Activated naive CD8-positive, alpha-beta T cell treated with anti-CD3 and anti-CD28 coated beads, Interleukin-2, amount 50 U/mL, for 24 hours (primary cell): ENCODE results near the gene FAM240A.

Source experiments
- ATAC-seq: fragments of 150-1000 bp; cut with Tn5 transposase; one replicate; pipeline ENCODE4 v1.10.0; 2021
- DNase-seq: peaks from one replicate; pipeline ENCODE4 v3.0.0; 2021
- H3K27ac Mint-ChIP-seq: one replicate; pipeline ENCODE4 v1.8.0; 2021; ENCODE audit warnings: mild to moderate bottlenecking, mixed read lengths
- H3K27me3 Mint-ChIP-seq: one replicate; pipeline ENCODE4 v1.8.0; 2021; ENCODE audit warnings: mixed read lengths
- H3K36me3 Mint-ChIP-seq: one replicate; pipeline ENCODE4 v1.8.0; 2021; ENCODE audit warnings: low read depth, mixed read lengths
- H3K4me1 Mint-ChIP-seq: one replicate; pipeline ENCODE4 v1.8.0; 2021; ENCODE audit warnings: mixed read lengths
- H3K4me3 Mint-ChIP-seq: one replicate; pipeline ENCODE4 v1.8.0; 2021; ENCODE audit warnings: mild to moderate bottlenecking, moderate library complexity, mixed read lengths
- H3K9me3 Mint-ChIP-seq: one replicate; pipeline ENCODE4 v1.8.0; 2021; ENCODE audit warnings: mixed read lengths

The FAM240A gene

GRCh38 chr3:46604127-46604526 lies 8.2 kb upstream of the FAM240A start:
- H3K9me3 Mint-ChIP-seq = no peaks in the 10 kb centered on the region
- no peaks in the 10 kb centered on the region for H3K27me3 Mint-ChIP-seq
- H3K4me3 Mint-ChIP-seq = no peak overlapping the region
- H3K36me3 Mint-ChIP-seq = no peaks in the 10 kb centered on the region
- H3K4me1 Mint-ChIP-seq = no peaks in the 10 kb centered on the region
- no peak overlapping the region for H3K27ac Mint-ChIP-seq
- DNase-seq (no peak), ATAC-seq (no peak)

GRCh38 chr3:46607603-46608028 lies 4.7 kb upstream of the FAM240A start:
- Mint-ChIP-seq H3K9me3 (no peaks in the 10 kb centered on the region), H3K27ac (no peak overlapping the region), H3K27me3 (peaks cover 2% of the 10 kb centered on the region), H3K4me1 (no peaks in the 10 kb centered on the region), H3K4me3 (no peak overlapping the region), H3K36me3 (no peaks in the 10 kb centered on the region)
- DNase-seq (no peak), ATAC-seq (no peak)

DNA sequence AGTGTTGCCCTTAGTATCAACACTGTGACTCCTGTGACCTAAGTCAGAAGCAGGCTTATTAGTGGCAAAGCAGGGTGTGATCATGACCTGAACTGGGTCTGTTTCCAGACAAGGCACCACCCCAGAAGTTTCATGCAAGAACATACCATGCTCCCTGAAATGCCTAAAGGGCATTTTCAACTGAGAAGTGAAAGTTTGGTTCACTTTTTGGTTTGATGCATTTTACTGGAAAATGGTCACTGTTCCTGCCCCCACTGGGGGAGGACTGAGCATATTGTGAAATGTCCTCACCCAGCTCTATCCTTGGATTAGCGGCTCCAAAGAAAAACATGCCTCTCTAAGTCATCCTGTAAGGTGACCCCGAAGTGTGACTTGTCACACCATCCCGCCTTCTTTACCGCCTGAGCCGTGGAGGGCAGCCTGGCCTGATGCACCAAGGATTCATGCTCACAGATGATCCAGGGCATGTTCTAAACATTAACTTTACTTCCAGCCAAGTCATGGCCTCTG lies 3.1 kb upstream of the FAM240A start:
- no peak for DNase-seq
- Mint-ChIP-seq H3K36me3 (no peaks in the 10 kb centered on the region), H3K27ac (no peak overlapping the region), H3K4me1 (no peaks in the 10 kb centered on the region), H3K27me3 (peaks cover 2% of the 10 kb centered on the region), H3K9me3 (no peaks in the 10 kb centered on the region), H3K4me3 (no peak overlapping the region)
- no peak for ATAC-seq

- no peak for ATAC-seq
- no peak overlapping the region for H3K27ac Mint-ChIP-seq
- DNase-seq = no peak
- no peaks in the 10 kb centered on the region for H3K9me3 Mint-ChIP-seq
- H3K4me1 Mint-ChIP-seq = no peaks in the 10 kb centered on the region
- peaks cover 2% of the 10 kb centered on the region for H3K27me3 Mint-ChIP-seq
- no peaks in the 10 kb centered on the region for H3K36me3 Mint-ChIP-seq
- no peak overlapping the region for H3K4me3 Mint-ChIP-seq
Measured at GRCh38 chr3:46609944-46610722, 2.2 kb upstream of the FAM240A start.

GRCh38 chr3:46613313-46614005 lies 1.1 kb downstream of the FAM240A start:
- ATAC-seq (no peak), DNase-seq (no peak)
- Mint-ChIP-seq H3K27ac (no peak overlapping the region), H3K27me3 (peaks cover 5% of the 10 kb centered on the region), H3K4me3 (no peak overlapping the region), H3K36me3 (no peaks in the 10 kb centered on the region), H3K9me3 (no peaks in the 10 kb centered on the region), H3K4me1 (no peaks in the 10 kb centered on the region)

DNA sequence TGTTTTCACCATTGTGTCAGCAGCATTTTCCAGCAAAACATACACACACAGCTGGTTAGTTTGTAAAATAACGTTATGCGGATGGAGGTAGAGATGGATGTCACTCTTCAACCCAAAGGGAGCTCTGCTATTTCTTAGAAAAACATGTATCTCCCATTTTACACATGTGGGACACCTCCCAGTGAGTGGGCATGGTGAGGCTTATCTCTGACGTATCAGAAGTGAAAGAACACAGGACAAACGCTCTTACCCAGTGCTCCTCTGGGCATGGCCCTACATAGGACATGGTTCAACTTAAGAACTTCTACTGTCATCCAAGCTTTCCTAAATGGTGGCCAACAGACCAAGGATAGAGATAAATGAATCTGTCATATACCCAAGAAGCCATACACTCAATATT lies 2.1 kb downstream of the FAM240A start:
- H3K27me3 Mint-ChIP-seq = peaks cover 10% of the 10 kb centered on the region
- ATAC-seq (no peak), DNase-seq (no peak)
- no peaks in the 10 kb centered on the region for H3K36me3 Mint-ChIP-seq
- no peak overlapping the region for H3K4me3 Mint-ChIP-seq
- H3K4me1 Mint-ChIP-seq = no peaks in the 10 kb centered on the region
- no peak overlapping the region for H3K27ac Mint-ChIP-seq
- H3K9me3 Mint-ChIP-seq = no peaks in the 10 kb centered on the region

GRCh38 chr3:46615050-46615775 lies 2.9 kb downstream of the FAM240A start:
- H3K27me3 Mint-ChIP-seq = peaks cover 14% of the 10 kb centered on the region
- H3K9me3 Mint-ChIP-seq = no peaks in the 10 kb centered on the region
- H3K36me3 Mint-ChIP-seq = no peaks in the 10 kb centered on the region
- no peaks in the 10 kb centered on the region for H3K4me1 Mint-ChIP-seq
- H3K27ac Mint-ChIP-seq = no peak overlapping the region
- H3K4me3 Mint-ChIP-seq = no peak overlapping the region
- no peak for ATAC-seq
- DNase-seq = no peak

DNA sequence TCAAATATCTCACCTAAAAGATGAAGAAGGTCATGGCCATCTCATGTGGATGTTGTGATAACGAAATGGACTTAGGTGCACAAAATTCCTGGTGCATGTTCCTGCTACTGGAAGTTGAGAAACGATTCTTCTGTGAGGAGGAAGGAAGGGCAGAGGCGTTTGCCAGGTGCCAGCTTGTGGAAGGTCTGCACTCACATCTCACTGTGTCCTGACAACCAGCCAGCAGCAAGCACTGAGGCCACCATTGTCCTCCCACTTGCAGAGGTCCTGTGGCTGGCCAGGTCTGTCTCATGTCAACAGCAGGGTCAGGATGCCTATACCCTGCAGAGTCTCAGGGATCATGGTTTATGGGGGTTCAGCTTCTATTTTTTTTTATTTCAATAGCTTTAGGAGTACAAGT lies 3.7 kb downstream of the FAM240A start:
- DNase-seq = no peak
- H3K36me3 Mint-ChIP-seq = no peaks in the 10 kb centered on the region
- no peak for ATAC-seq
- H3K27me3 Mint-ChIP-seq = peaks cover 17% of the 10 kb centered on the region
- no peaks in the 10 kb centered on the region for H3K9me3 Mint-ChIP-seq
- H3K27ac Mint-ChIP-seq = no peak overlapping the region
- H3K4me1 Mint-ChIP-seq = no peaks in the 10 kb centered on the region
- H3K4me3 Mint-ChIP-seq = no peak overlapping the region

DNA sequence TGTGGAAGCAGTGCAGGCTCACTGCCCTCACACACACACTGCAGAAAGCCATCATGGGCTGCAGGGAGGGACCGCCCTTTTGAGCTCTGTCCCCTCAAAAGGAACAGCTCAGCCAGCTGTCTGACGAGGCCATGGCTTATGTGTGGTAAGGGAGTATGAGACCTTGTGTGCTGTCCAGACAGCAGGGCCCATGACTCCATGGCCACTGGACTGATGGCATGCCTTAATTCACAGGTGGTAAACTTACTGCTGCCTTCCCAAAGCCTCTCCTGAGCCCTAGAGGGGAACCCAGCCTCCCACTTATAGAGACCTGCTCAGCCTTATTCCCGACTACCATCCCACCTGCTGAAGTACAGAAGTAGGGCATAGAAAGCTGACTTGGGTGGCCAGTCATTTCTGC lies 5.6 kb downstream of the FAM240A start:
- Mint-ChIP-seq H3K9me3 (no peaks in the 10 kb centered on the region), H3K4me3 (no peak overlapping the region), H3K36me3 (no peaks in the 10 kb centered on the region), H3K27ac (no peak overlapping the region), H3K4me1 (no peaks in the 10 kb centered on the region), H3K27me3 (peaks cover 19% of the 10 kb centered on the region)
- DNase-seq (no peak), ATAC-seq (no peak)

- Mint-ChIP-seq H3K4me1 (no peaks in the 10 kb centered on the region), H3K27ac (no peak overlapping the region), H3K27me3 (peaks cover 19% of the 10 kb centered on the region), H3K4me3 (no peak overlapping the region), H3K9me3 (no peaks in the 10 kb centered on the region), H3K36me3 (no peaks in the 10 kb centered on the region)
- ATAC-seq = no peak
- DNase-seq = no peak
Measured at GRCh38 chr3:46619845-46620778, 7.8 kb downstream of the FAM240A start.

DNA sequence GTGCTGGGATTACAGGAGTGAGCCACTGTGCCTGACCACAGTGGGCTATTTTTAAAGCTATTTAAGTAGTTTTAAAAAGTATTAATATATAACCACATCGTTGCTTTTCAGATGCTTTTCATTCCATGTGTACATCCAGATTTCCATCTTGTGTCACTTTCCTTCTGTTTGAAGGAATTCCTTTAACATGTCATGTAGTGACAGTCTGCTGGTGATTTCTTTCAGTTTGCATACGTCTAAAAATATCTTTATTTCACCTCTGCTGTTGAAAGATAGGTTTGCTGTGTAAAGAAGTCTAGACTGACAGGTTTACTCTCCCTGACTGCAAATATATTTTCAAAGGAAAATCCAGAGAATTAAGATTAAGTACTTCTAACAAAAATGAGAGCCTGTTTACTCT lies 12.2 kb downstream of the FAM240A start:
- DNase-seq = no peak
- no peak overlapping the region for H3K27ac Mint-ChIP-seq
- peaks cover 5% of the 10 kb centered on the region for H3K4me1 Mint-ChIP-seq
- no peaks in the 10 kb centered on the region for H3K9me3 Mint-ChIP-seq
- no peaks in the 10 kb centered on the region for H3K36me3 Mint-ChIP-seq
- peaks cover 11% of the 10 kb centered on the region for H3K27me3 Mint-ChIP-seq
- no peak for ATAC-seq
- no peak overlapping the region for H3K4me3 Mint-ChIP-seq

- DNase-seq (no peak), ATAC-seq (no peak)
- Mint-ChIP-seq H3K27ac (no peak overlapping the region), H3K4me3 (no peak overlapping the region), H3K4me1 (peaks cover 8% of the 10 kb centered on the region), H3K9me3 (no peaks in the 10 kb centered on the region), H3K27me3 (peaks cover 8% of the 10 kb centered on the region), H3K36me3 (no peaks in the 10 kb centered on the region)
Measured at GRCh38 chr3:46624975-46625490, 12.7 kb downstream of the FAM240A start.

DNA sequence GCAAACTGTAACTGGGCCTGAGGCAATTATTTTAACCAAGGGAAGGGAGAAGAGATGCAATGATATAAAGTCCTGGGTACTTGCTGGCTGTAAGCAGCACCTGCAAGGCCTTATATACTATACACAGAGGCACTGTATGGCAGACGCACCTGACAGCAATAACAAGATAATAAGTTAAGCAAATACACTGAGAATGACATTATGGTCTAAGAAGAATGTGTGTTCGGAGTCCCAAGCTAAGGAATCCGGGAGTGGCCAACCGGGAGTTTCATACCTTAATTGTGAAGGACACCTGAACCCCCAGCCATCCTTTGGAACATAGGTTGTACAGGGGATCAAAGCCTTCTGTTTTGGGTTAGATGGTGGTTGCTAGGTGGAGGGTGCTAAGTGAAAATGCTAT lies 13.7 kb downstream of the FAM240A start:
- no peak overlapping the region for H3K27ac Mint-ChIP-seq
- DNase-seq (no peak), ATAC-seq (no peak)
- H3K9me3 Mint-ChIP-seq = no peaks in the 10 kb centered on the region
- no peaks in the 10 kb centered on the region for H3K36me3 Mint-ChIP-seq
- peaks cover 4% of the 10 kb centered on the region for H3K27me3 Mint-ChIP-seq
- H3K4me1 Mint-ChIP-seq = peaks cover 12% of the 10 kb centered on the region
- H3K4me3 Mint-ChIP-seq = no peak overlapping the region

- H3K9me3 Mint-ChIP-seq = no peaks in the 10 kb centered on the region
- H3K4me3 Mint-ChIP-seq = no peak overlapping the region
- no peaks in the 10 kb centered on the region for H3K36me3 Mint-ChIP-seq
- no peak for DNase-seq
- H3K27me3 Mint-ChIP-seq = peaks cover 2% of the 10 kb centered on the region
- H3K4me1 Mint-ChIP-seq = peaks cover 12% of the 10 kb centered on the region
- H3K27ac Mint-ChIP-seq = no peak overlapping the region
- no peak for ATAC-seq
Measured at GRCh38 chr3:46627078-46627477, 14.8 kb downstream of the FAM240A start.
